ENCODE measurements around the gene EP400. TPM values are rescaled to one million over a fixed set of nuclear protein-coding genes. Genes with fewer than 3 reads are reported as not detected.

EP400 gene
- total and polyA plus RNA-seq, 2 of the 4 experiments (the other 2 are of a cell fraction) = 4.3 to 11.4 TPM

DNA sequence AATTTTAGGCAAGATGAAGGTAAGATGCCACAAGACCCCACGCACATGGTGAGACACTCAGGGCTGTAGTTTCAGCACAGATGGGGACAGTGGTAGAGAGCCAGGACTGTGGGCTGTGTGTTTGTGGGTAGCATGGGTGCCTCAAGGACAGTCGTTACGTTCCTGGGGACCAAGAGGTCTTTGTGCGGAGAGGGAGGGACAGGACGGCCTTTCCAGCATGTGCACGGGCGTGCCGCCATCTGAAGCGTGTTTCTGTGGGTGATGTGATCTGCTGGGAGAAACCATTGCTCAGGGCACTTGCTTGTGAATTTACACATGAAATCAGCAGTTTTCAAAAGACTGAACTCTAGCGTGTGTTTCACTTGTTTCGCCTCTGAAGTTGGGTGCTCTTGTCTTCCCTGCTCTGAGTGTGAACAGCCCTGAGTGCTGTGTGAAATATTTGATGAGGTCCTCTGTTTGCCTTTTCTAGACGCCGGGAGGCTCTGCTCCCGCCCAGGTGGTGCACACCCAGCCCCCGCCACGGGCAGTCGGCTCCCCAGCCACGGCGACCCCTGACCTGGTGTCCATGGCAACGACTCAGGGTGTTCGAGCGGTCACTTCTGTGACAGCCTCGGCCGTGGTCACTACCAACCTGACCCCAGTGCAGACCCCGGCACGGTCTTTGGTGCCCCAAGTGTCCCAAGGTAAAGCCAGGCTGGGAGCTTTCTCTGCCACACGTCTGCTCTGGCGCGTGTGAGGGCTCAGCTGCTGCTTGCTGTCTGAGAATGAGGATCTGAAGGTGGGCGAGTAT, 112.1 kb downstream of the EP400 start:
- POLR2A ChIA-PET (ENCODE audit: unreplicated experiment) = no interaction called here

More for the DNA sequence above, 112.1 kb downstream of the EP400 start:
- H3K4me1 ChIP-seq (ENCODE audit: control insufficient read depth, insufficient read depth, low read length) = peaks cover 2% of the 10 kb centered on the region; the same call in 1 of the 2 replicates
- H4K8ac ChIP-seq (ENCODE audit: low read depth in 2 of 2, low read length in 2 of 2) = no peak overlapping the region
- H3K56ac ChIP-seq (ENCODE audit: extremely low read depth, insufficient read depth, low read length) = no peak overlapping the region
- no peak overlapping the region for H2BK15ac ChIP-seq (ENCODE audit: low read depth, low read length)
- no TSS peak for BruUV-seq (replicated peaks)
- no peak overlapping the region for H3K14ac ChIP-seq (replicated peaks; ENCODE audit: low read depth, low read length)
- intact Hi-C loops (cut with micrococcal nuclease) (no loop called here), in situ Hi-C loops (cut with MboI; ENCODE audit: low sequenced_read_pairs) (no loop called here), dilution Hi-C loops (cut with HindIII; ENCODE audit: low sequenced_read_pairs, unreplicated experiment) (no loop called here)
- TF ChIP-seq MAFK (IDR thresholded peaks at IDR 0.05; ENCODE audit: low read depth, low read length) (no peak), CTCF (conservative IDR thresholded peaks at IDR 0.05; ENCODE audit: low read depth, low read length) (no peak), RCOR1 (IDR thresholded peaks at IDR 0.05; ENCODE audit: insufficient replicate concordance, low read length) (no peak), FOS (IDR thresholded peaks at IDR 0.05; ENCODE audit: low read depth, low read length) (no peak), RFX5 (IDR thresholded peaks at IDR 0.05; ENCODE audit: low read depth, low read length) (no peak), CEBPB (IDR thresholded peaks at IDR 0.05; ENCODE audit: low read depth, low read length) (no peak), NFE2L2 (IDR thresholded peaks at IDR 0.05; ENCODE audit: low read depth, low read length) (no peak), BHLHE40 (IDR thresholded peaks at IDR 0.05; ENCODE audit: low read depth, low read length) (no peak)
- TF ChIP-seq, protein P1, sequence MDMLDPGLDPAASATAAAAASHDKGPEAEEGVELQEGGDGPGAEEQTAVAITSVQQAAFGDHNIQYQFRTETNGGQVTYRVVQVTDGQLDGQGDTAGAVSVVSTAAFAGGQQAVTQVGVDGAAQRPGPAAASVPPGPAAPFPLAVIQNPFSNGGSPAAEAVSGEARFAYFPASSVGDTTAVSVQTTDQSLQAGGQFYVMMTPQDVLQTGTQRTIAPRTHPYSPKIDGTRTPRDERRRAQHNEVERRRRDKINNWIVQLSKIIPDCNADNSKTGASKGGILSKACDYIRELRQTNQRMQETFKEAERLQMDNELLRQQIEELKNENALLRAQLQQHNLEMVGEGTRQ (IDR thresholded peaks at IDR 0.05; ENCODE audit: low read depth, low read length) = no peak
- H3K4ac ChIP-seq (ENCODE audit: low read depth, low read length) = no peak overlapping the region
- H3K36me3 ChIP-seq (ENCODE audit: control insufficient read depth, insufficient read depth, low read length) = peaks cover 54% of the 10 kb centered on the region
- H3K9me3 ChIP-seq (ENCODE audit: control insufficient read depth, insufficient read depth, low read length) = no peaks in the 10 kb centered on the region
- H3K79me1 ChIP-seq (ENCODE audit: low read depth in 1 of 2, low read length in 2 of 2) = peaks cover 3 to 9% of the 10 kb centered on the region in 2 experiments; a peak in 1 of 4 replicates
- no peaks in the 10 kb centered on the region for H3K27me3 ChIP-seq (ENCODE audit: control insufficient read depth, insufficient read depth, low read length)
- no peak overlapping the region for H2BK120ac ChIP-seq (ENCODE audit: low read depth, low read length)
- no peak overlapping the region for H2AFZ ChIP-seq (replicated peaks; ENCODE audit: low read length, poor library complexity)
- ATAC-seq (ENCODE audit: low read depth) (no peak), DNase-seq (no peak)
- no peaks in the 10 kb centered on the region for H4K20me1 ChIP-seq (ENCODE audit: insufficient read depth, low read length)
- H3K23ac ChIP-seq (ENCODE audit: low read depth, low read length) = no peak overlapping the region
- no peak overlapping the region for H2AK5ac ChIP-seq (ENCODE audit: low read depth, low read length)
- H3K4me2 ChIP-seq (ENCODE audit: low read depth, low read length) = no peak overlapping the region
- no peak overlapping the region for H3K4me3 ChIP-seq (ENCODE audit: insufficient read depth, low read depth, low read length)
- no peak overlapping the region for H3K27ac ChIP-seq (ENCODE audit: insufficient read depth, low read length)
- CTCF ChIA-PET = no interaction called here
- no peak overlapping the region for H2AK9ac ChIP-seq (replicated peaks; ENCODE audit: low read depth, low read length, poor library complexity)
- no peak overlapping the region for H2BK5ac ChIP-seq (ENCODE audit: low read depth, low read length, poor library complexity, severe bottlenecking)
- no peak overlapping the region for H2BK20ac ChIP-seq (ENCODE audit: low read depth, low read length)
- peaks cover 3% of the 10 kb centered on the region; the same call in 1 of the 2 replicates for H3K9me1 ChIP-seq (ENCODE audit: insufficient read depth, low read length)
- H3K18ac ChIP-seq (ENCODE audit: low read depth, low read length) = no peak overlapping the region
- no peak overlapping the region for H3K9ac ChIP-seq (ENCODE audit: low read depth, low read length)
- H4K91ac ChIP-seq (ENCODE audit: insufficient read depth, low read depth, low read length) = no peak overlapping the region
- no peak overlapping the region for H4K5ac ChIP-seq (ENCODE audit: low read depth, low read length)
- WGBS, 2 experiments (ENCODE audit: extremely low coverage in 2 of 2, insufficient read length in 1 of 2) = 69% methylated on average over 23 of the region's 30 CpGs; no CpG with 5 or more reads in 1 of the 2 experiments
